ENCODE results near the gene ITGA11. TPM values are rescaled to one million over a fixed set of nuclear protein-coding genes. Genes with fewer than 3 reads are reported as not detected.

The ITGA11 gene
- total RNA-seq, 5 donors from 2014 or later (not counting 1 experiment from before 2014, with no cell fraction given), result 0.07 to 0.95 (median 0.18) TPM; not detected in 2

GRCh38 chr15:68346979-68347378, 85.0 kb downstream of the ITGA11 start:
- CTCF ChIA-PET, result no interaction called here
- WGBS (ENCODE audit: insufficient coverage), result 94% methylated on average over 4 of the region's 6 CpGs
- POLR2A ChIA-PET, result no interaction called here
- Mint-ChIP-seq H3K4me1 (peaks cover 0 to 2% (median 2%) of the 10 kb centered on the region in 3 donors), H3K36me3 (no peaks in the 10 kb centered on the region), H3K4me3 (no peak overlapping the region), H3K9me3 (no peaks in the 10 kb centered on the region), H3K27ac (no peak overlapping the region), H3K27me3 (no peaks in the 10 kb centered on the region)
- Histone ChIP-seq H3K4me1 (ENCODE audit: control insufficient read depth in 1 of 2, extremely low read depth in 1 of 2, insufficient read depth in 2 of 2, low read length in 2 of 2) (no peaks in the 10 kb centered on the region), H3K27ac (ENCODE audit: low read length) (no peak overlapping the region), H3K36me3 (ENCODE audit: control insufficient read depth in 2 of 2, extremely low read depth in 1 of 2, insufficient read depth in 1 of 2, low read length in 1 of 2) (no peaks in the 10 kb centered on the region), H3K27me3 (replicated peaks in 1 of 2; ENCODE audit: control insufficient read depth in 2 of 2, extremely low read depth in 1 of 2, insufficient read depth in 2 of 2, low read length in 1 of 2) (peaks cover 0 to 19% of the 10 kb centered on the region in 2 experiments), H3K9me3 (no peaks in the 10 kb centered on the region), H3K4me3 (ENCODE audit: control insufficient read depth in 1 of 2, extremely low read depth in 1 of 2, low read length in 1 of 2) (no peak overlapping the region)
- DNase-seq (no peak), ATAC-seq (replicated peaks in 1 of 4) (no peak)

GRCh38 chr15:68345481-68345880, 86.5 kb downstream of the ITGA11 start:
- CTCF ChIA-PET, result no interaction called here
- 82% methylated on average over 4 of the region's 5 CpGs for WGBS (ENCODE audit: insufficient coverage)
- no peak overlapping the region for H3K27ac Mint-ChIP-seq
- no peaks in the 10 kb centered on the region for H3K4me1 ChIP-seq (ENCODE audit: control insufficient read depth in 1 of 2, extremely low read depth in 1 of 2, insufficient read depth in 2 of 2, low read length in 2 of 2)
- no peak overlapping the region for H3K4me3 Mint-ChIP-seq
- H3K9me3 Mint-ChIP-seq, result no peaks in the 10 kb centered on the region
- H3K9me3 ChIP-seq, result no peaks in the 10 kb centered on the region
- H3K27me3 ChIP-seq (replicated peaks in 1 of 2; ENCODE audit: control insufficient read depth in 2 of 2, extremely low read depth in 1 of 2, insufficient read depth in 2 of 2, low read length in 1 of 2), result peaks cover 0 to 16% of the 10 kb centered on the region in 2 experiments
- no peaks in the 10 kb centered on the region for H3K27me3 Mint-ChIP-seq
- H3K36me3 ChIP-seq (ENCODE audit: control insufficient read depth in 2 of 2, extremely low read depth in 1 of 2, insufficient read depth in 1 of 2, low read length in 1 of 2), result no peaks in the 10 kb centered on the region
- H3K4me1 Mint-ChIP-seq, result no peaks in the 10 kb centered on the region
- ATAC-seq (replicated peaks in 1 of 4), result no peak
- no peak overlapping the region for H3K4me3 ChIP-seq (ENCODE audit: control insufficient read depth in 1 of 2, extremely low read depth in 1 of 2, low read length in 1 of 2)
- no peak for DNase-seq
- no peak overlapping the region for H3K27ac ChIP-seq (ENCODE audit: low read length)
- H3K36me3 Mint-ChIP-seq, result no peaks in the 10 kb centered on the region
- POLR2A ChIA-PET, result no interaction called here

GRCh38 chr15:68344600-68344999, 87.4 kb downstream of the ITGA11 start:
- Histone ChIP-seq H3K27ac (ENCODE audit: low read length) (no peak overlapping the region), H3K36me3 (ENCODE audit: control insufficient read depth in 2 of 2, extremely low read depth in 1 of 2, insufficient read depth in 1 of 2, low read length in 1 of 2) (no peaks in the 10 kb centered on the region), H3K9me3 (no peaks in the 10 kb centered on the region), H3K27me3 (replicated peaks in 1 of 2; ENCODE audit: control insufficient read depth in 2 of 2, extremely low read depth in 1 of 2, insufficient read depth in 2 of 2, low read length in 1 of 2) (peaks cover 0 to 16% of the 10 kb centered on the region in 2 experiments), H3K4me1 (ENCODE audit: control insufficient read depth in 1 of 2, extremely low read depth in 1 of 2, insufficient read depth in 2 of 2, low read length in 2 of 2) (no peaks in the 10 kb centered on the region), H3K4me3 (ENCODE audit: control insufficient read depth in 1 of 2, extremely low read depth in 1 of 2, low read length in 1 of 2) (no peak overlapping the region)
- WGBS (ENCODE audit: insufficient coverage), result 90% methylated on average over 2 of the region's 7 CpGs
- no peak overlapping the region for H3K27ac Mint-ChIP-seq
- CTCF ChIA-PET, result interaction anchor here in 1 of 2 donors (0.7 kb wide), 1 partner anchor 177 kb away, joined by 3 read pairs; no protein-coding TSS in a partner anchor
- H3K4me3 Mint-ChIP-seq, result no peak overlapping the region
- no peaks in the 10 kb centered on the region for H3K36me3 Mint-ChIP-seq
- H3K9me3 Mint-ChIP-seq, result no peaks in the 10 kb centered on the region
- POLR2A ChIA-PET, result no interaction called here
- H3K4me1 Mint-ChIP-seq, result no peaks in the 10 kb centered on the region
- no peaks in the 10 kb centered on the region for H3K27me3 Mint-ChIP-seq
- no peak for DNase-seq
- no peak for ATAC-seq (replicated peaks in 1 of 4)

GRCh38 chr15:68343579-68344225, 88.3 kb downstream of the ITGA11 start:
- ChIA-PET CTCF (no interaction called here), POLR2A (interaction anchor here in 1 of 2 donors (0.7 kb wide), 1 partner anchor 25 kb away, joined by 4 read pairs; no protein-coding TSS in a partner anchor)
- ATAC-seq (replicated peaks in 1 of 4) (no peak), DNase-seq (no peak)
- Histone ChIP-seq H3K9me3 (no peaks in the 10 kb centered on the region), H3K36me3 (ENCODE audit: control insufficient read depth in 2 of 2, extremely low read depth in 1 of 2, insufficient read depth in 1 of 2, low read length in 1 of 2) (no peaks in the 10 kb centered on the region), H3K4me3 (ENCODE audit: control insufficient read depth in 1 of 2, extremely low read depth in 1 of 2, low read length in 1 of 2) (no peak overlapping the region), H3K27me3 (replicated peaks in 1 of 2; ENCODE audit: control insufficient read depth in 2 of 2, extremely low read depth in 1 of 2, insufficient read depth in 2 of 2, low read length in 1 of 2) (peaks cover 0 to 24% of the 10 kb centered on the region in 2 experiments), H3K4me1 (ENCODE audit: control insufficient read depth in 1 of 2, extremely low read depth in 1 of 2, insufficient read depth in 2 of 2, low read length in 2 of 2) (no peaks in the 10 kb centered on the region), H3K27ac (ENCODE audit: low read length) (no peak overlapping the region)
- Mint-ChIP-seq H3K4me1 (no peaks in the 10 kb centered on the region), H3K27me3 (no peaks in the 10 kb centered on the region), H3K36me3 (no peaks in the 10 kb centered on the region), H3K9me3 (no peaks in the 10 kb centered on the region), H3K27ac (no peak overlapping the region), H3K4me3 (no peak overlapping the region)
- 84% methylated on average over 8 of the region's 14 CpGs for WGBS (ENCODE audit: insufficient coverage)

GRCh38 chr15:68341760-68342725, 89.9 kb downstream of the ITGA11 start:
- no peak overlapping the region for H3K4me3 ChIP-seq (ENCODE audit: control insufficient read depth in 1 of 2, extremely low read depth in 1 of 2, low read length in 1 of 2)
- no peaks in the 10 kb centered on the region for H3K36me3 ChIP-seq (ENCODE audit: control insufficient read depth in 2 of 2, extremely low read depth in 1 of 2, insufficient read depth in 1 of 2, low read length in 1 of 2)
- 67% methylated on average over 11 of the region's 17 CpGs for WGBS (ENCODE audit: insufficient coverage)
- H3K36me3 Mint-ChIP-seq, result no peaks in the 10 kb centered on the region
- ChIA-PET POLR2A (no interaction called here), CTCF (no interaction called here)
- no peaks in the 10 kb centered on the region for H3K4me1 ChIP-seq (ENCODE audit: control insufficient read depth in 1 of 2, extremely low read depth in 1 of 2, insufficient read depth in 2 of 2, low read length in 2 of 2)
- H3K27ac Mint-ChIP-seq, result no peak overlapping the region
- H3K27me3 ChIP-seq (replicated peaks in 1 of 2; ENCODE audit: control insufficient read depth in 2 of 2, extremely low read depth in 1 of 2, insufficient read depth in 2 of 2, low read length in 1 of 2), result peaks cover 0 to 26% of the 10 kb centered on the region in 2 experiments
- DNase-seq (no peak), ATAC-seq (replicated peaks in 1 of 4) (no peak)
- no peaks in the 10 kb centered on the region for H3K9me3 ChIP-seq
- H3K4me3 Mint-ChIP-seq, result no peak overlapping the region
- peaks cover 0 to 3% of the 10 kb centered on the region in 2 donors for H3K27me3 Mint-ChIP-seq
- H3K27ac ChIP-seq (ENCODE audit: low read length), result no peak overlapping the region
- no peaks in the 10 kb centered on the region for H3K9me3 Mint-ChIP-seq
- H3K4me1 Mint-ChIP-seq, result no peaks in the 10 kb centered on the region

- Histone ChIP-seq H3K9me3 (no peaks in the 10 kb centered on the region), H3K27me3 (replicated peaks in 1 of 2; ENCODE audit: control insufficient read depth in 2 of 2, extremely low read depth in 1 of 2, insufficient read depth in 2 of 2, low read length in 1 of 2) (peaks cover 0 to 26% of the 10 kb centered on the region in 2 experiments), H3K27ac (ENCODE audit: low read length) (no peak overlapping the region), H3K4me1 (ENCODE audit: control insufficient read depth in 1 of 2, extremely low read depth in 1 of 2, insufficient read depth in 2 of 2, low read length in 2 of 2) (no peaks in the 10 kb centered on the region), H3K36me3 (ENCODE audit: control insufficient read depth in 2 of 2, extremely low read depth in 1 of 2, insufficient read depth in 1 of 2, low read length in 1 of 2) (no peaks in the 10 kb centered on the region), H3K4me3 (ENCODE audit: control insufficient read depth in 1 of 2, extremely low read depth in 1 of 2, low read length in 1 of 2) (no peak overlapping the region)
- POLR2A ChIA-PET, result interaction anchor here in 1 of 2 donors (0.7 kb wide), 1 partner anchor 1688 kb away, joined by 4 read pairs; no protein-coding TSS in a partner anchor
- no peak overlapping the region for H3K4me3 Mint-ChIP-seq
- DNase-seq (no peak), ATAC-seq (replicated peaks in 1 of 4) (no peak)
- CTCF ChIA-PET, result no interaction called here
- H3K4me1 Mint-ChIP-seq, result no peaks in the 10 kb centered on the region
- no peaks in the 10 kb centered on the region for H3K36me3 Mint-ChIP-seq
- 66% methylated on average over 5 of the region's 15 CpGs for WGBS (ENCODE audit: insufficient coverage)
- H3K9me3 Mint-ChIP-seq, result no peaks in the 10 kb centered on the region
- no peak overlapping the region for H3K27ac Mint-ChIP-seq
- H3K27me3 Mint-ChIP-seq, result peaks cover 0 to 3% of the 10 kb centered on the region in 2 donors
Observed at GRCh38 chr15:68340726-68341671, 91.0 kb downstream of the ITGA11 start.
